Measurements from ENCODE around the gene RNF208.

RNF208 gene

DNA sequence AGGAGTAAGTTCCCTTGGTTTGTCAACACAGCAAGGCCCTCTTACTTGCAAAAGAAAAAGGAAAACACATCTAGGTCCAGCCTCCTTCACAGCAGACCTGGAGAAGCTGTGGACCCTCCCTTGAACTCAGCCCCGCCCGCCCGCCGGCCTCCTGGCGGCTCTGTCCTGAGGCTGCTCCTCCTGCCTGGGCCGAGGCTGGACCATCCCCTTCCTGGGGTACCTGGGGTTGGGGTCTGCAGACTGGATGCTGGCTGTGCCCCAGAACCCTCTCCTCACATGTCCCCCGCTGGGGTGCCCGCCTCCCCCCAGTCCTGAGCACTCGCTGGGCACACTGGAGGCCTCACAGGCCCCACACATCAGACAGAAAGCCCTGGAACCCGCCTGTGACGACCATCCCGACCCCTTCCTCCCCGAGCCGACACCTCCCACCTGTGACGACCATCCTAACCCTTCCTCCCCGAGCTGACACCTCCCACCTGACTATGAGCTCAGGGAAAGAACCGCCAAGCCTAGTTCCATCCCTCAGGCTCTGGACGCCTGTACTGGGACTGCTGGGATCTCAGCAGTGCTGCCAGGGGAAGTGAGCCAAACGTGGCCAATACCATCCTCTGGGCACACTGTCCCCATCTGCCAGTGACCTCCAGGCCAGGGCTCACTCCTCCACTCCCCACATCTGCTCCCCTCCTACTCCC, 43.0 kb downstream of the RNF208 start:
- TF ChIP-seq, protein P1, sequence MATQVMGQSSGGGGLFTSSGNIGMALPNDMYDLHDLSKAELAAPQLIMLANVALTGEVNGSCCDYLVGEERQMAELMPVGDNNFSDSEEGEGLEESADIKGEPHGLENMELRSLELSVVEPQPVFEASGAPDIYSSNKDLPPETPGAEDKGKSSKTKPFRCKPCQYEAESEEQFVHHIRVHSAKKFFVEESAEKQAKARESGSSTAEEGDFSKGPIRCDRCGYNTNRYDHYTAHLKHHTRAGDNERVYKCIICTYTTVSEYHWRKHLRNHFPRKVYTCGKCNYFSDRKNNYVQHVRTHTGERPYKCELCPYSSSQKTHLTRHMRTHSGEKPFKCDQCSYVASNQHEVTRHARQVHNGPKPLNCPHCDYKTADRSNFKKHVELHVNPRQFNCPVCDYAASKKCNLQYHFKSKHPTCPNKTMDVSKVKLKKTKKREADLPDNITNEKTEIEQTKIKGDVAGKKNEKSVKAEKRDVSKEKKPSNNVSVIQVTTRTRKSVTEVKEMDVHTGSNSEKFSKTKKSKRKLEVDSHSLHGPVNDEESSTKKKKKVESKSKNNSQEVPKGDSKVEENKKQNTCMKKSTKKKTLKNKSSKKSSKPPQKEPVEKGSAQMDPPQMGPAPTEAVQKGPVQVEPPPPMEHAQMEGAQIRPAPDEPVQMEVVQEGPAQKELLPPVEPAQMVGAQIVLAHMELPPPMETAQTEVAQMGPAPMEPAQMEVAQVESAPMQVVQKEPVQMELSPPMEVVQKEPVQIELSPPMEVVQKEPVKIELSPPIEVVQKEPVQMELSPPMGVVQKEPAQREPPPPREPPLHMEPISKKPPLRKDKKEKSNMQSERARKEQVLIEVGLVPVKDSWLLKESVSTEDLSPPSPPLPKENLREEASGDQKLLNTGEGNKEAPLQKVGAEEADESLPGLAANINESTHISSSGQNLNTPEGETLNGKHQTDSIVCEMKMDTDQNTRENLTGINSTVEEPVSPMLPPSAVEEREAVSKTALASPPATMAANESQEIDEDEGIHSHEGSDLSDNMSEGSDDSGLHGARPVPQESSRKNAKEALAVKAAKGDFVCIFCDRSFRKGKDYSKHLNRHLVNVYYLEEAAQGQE (IDR thresholded peaks at IDR 0.05; ENCODE audit: low read depth): no peak
- TF ChIP-seq CREB1 (IDR thresholded peaks at IDR 0.05; ENCODE audit: low read depth) (no peak), EP300 (IDR thresholded peaks at IDR 0.05; ENCODE audit: borderline replicate concordance) (no peak), NFIC (IDR thresholded peaks at IDR 0.05) (no peak), FOXM1 (IDR thresholded peaks at IDR 0.05; ENCODE audit: borderline replicate concordance, low read depth) (no peak), TEAD4 (IDR thresholded peaks at IDR 0.05) (no peak)
- TF ChIP-seq, protein P2, sequence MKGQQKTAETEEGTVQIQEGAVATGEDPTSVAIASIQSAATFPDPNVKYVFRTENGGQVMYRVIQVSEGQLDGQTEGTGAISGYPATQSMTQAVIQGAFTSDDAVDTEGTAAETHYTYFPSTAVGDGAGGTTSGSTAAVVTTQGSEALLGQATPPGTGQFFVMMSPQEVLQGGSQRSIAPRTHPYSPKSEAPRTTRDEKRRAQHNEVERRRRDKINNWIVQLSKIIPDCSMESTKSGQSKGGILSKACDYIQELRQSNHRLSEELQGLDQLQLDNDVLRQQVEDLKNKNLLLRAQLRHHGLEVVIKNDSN (IDR thresholded peaks at IDR 0.05): no peak
- TF ChIP-seq, protein P3, sequence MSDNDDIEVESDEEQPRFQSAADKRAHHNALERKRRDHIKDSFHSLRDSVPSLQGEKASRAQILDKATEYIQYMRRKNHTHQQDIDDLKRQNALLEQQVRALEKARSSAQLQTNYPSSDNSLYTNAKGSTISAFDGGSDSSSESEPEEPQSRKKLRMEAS (IDR thresholded peaks at IDR 0.05): no peak

DNA sequence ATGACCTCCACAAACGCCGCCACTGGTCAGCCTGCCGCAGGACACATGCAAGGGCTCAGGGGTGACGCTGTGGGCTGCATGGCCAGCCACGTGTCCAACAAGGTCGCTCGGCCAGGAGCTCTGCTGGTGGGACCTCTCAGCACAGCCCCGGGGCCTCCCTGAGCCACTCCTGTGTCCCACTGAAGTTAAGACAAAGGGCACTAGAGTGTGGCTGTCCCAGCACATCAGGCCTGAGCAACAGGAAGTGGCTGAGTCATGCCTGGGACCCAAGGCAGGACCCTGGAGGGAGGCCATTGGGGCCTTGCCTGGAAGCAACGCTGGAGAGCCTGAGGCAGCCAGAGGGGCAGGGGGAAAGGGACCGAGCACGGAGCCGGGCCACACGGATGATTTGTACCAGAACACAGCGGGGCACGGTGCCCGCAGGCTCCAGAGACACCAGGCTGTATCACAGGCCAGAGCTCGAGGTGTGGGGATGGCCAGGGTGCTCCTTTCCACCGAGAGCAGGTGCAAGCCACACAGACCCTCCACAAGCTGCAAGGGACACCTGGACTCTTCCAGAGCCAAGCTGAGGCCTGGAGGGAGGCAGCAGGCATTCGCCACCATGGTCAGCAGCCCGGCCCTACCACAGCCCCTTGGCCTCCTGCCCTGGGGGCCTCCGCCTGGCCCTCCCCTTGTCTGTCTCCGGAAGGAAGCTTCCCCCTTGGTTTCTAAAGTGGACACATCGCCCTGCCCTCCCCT, 43.7 kb downstream of the RNF208 start:
- TF ChIP-seq TCF12 (IDR thresholded peaks at IDR 0.05; ENCODE audit: low read depth) (no peak), EP300 (IDR thresholded peaks at IDR 0.05; ENCODE audit: borderline replicate concordance) (no peak), NFIC (IDR thresholded peaks at IDR 0.05) (no peak), TEAD4 (IDR thresholded peaks at IDR 0.05) (no peak), RAD21 (IDR thresholded peaks at IDR 0.05; ENCODE audit: low read depth) (no peak), CREB1 (IDR thresholded peaks at IDR 0.05; ENCODE audit: low read depth) (no peak), EGR1 (IDR thresholded peaks at IDR 0.05) (no peak), YY1 (IDR thresholded peaks at IDR 0.05; ENCODE audit: low read depth) (no peak)
- TF ChIP-seq, protein P3 (IDR thresholded peaks at IDR 0.05): no peak
- TF ChIP-seq, protein P1 (IDR thresholded peaks at IDR 0.05; ENCODE audit: low read depth): no peak

DNA sequence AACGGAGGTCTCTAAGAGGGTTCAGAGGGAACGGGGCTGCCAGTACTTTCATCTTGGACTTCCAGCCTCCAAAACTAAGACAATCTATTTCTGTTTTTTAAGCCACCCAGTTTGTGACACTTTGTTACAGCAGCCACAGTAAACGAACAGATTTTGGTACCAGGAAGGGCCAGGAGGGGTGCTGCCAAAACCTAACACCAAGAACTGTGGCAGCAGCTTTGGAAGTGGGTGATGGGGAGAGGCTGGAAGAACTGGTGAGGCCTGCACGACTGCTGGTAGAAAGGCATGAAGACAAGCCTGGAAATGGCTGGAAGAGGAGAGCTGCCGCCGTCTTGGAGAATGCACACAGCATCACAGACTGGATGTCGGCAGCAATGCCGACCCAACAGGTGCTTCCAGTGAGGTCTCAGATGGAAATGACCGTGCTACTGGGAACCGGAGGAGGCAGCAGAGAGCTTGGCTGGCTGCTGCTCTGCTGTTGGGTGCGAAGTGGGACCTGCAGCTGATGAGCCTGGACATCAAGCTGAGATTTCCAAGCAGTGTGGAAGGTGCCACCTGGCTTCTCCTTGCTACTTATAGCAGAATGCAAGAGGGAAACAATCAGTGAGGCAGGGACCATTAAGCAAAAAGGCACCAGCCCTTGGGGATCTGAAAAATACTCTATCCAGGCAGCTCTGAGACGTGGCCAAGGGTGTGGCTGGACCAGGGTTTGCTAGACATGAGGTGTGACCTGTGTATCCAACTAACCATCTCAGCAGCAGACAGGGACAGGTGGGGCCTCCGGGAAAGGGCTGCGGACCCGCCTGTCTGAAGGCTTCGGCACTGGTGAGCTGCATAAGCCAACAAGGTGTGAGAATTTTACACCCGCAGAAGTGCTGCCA, 45.5 kb downstream of the RNF208 start:
- TF ChIP-seq ZBTB7A (IDR thresholded peaks at IDR 0.05; ENCODE audit: low read depth) (no peak), TCF12 (IDR thresholded peaks at IDR 0.05; ENCODE audit: low read depth) (no peak), RAD21 (IDR thresholded peaks at IDR 0.05; ENCODE audit: low read depth) (peak; percentile 41; the same call in 1 of the 2 replicates), EP300 (IDR thresholded peaks at IDR 0.05; ENCODE audit: borderline replicate concordance) (no peak), CEBPB (IDR thresholded peaks at IDR 0.05) (no peak), YY1 (IDR thresholded peaks at IDR 0.05; ENCODE audit: low read depth) (no peak)
- TF ChIP-seq, protein P3 (IDR thresholded peaks at IDR 0.05): no peak

DNA sequence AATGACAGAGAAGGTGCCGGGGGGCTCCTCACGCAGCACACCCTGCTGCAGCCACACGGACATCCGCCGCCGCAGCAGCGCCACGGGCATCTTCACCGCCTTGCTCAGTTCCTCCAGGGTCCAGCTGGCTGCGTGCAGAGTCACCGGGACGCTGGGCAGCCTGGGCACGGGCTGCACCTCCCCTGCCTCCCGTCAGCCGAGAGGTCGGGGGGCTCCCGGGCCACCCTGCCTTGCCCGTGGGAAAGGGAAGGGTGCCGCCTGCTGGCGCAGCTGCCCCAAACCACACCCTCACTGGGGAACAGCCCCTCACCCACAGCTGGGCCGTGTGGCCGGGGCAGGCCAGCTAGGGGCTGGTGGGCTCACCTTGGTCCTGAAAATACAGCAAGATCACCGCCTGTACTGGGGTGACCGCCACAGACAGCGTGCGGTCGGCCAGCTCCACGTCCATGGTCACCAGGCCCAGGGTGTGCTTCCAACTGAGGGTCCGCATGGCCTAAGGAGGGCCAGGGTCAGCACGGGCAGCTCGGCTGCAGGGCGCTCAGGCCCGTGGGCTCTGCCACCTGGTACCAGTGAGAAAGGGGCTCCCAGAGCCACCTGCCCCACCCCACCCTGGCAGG, 46.6 kb downstream of the RNF208 start:
- TF ChIP-seq, protein P3 (IDR thresholded peaks at IDR 0.05): no peak
- no peak for TF ChIP-seq NFIC (IDR thresholded peaks at IDR 0.05)
- TF ChIP-seq EGR1 (IDR thresholded peaks at IDR 0.05): no peak
- TF ChIP-seq TCF12 (IDR thresholded peaks at IDR 0.05; ENCODE audit: low read depth): no peak
- TF ChIP-seq CEBPB (IDR thresholded peaks at IDR 0.05): no peak
- TF ChIP-seq TAF1 (IDR thresholded peaks at IDR 0.05; ENCODE audit: low read depth): no peak
- TF ChIP-seq, protein P1 (IDR thresholded peaks at IDR 0.05; ENCODE audit: low read depth): no peak
- TF ChIP-seq CREB1 (IDR thresholded peaks at IDR 0.05; ENCODE audit: low read depth): no peak
- TF ChIP-seq FOXM1 (IDR thresholded peaks at IDR 0.05; ENCODE audit: borderline replicate concordance, low read depth): no peak
- TF ChIP-seq YY1 (IDR thresholded peaks at IDR 0.05; ENCODE audit: low read depth): no peak
- no peak for TF ChIP-seq TEAD4 (IDR thresholded peaks at IDR 0.05)
- no peak for TF ChIP-seq EP300 (IDR thresholded peaks at IDR 0.05; ENCODE audit: borderline replicate concordance)
- no peak for TF ChIP-seq RAD21 (IDR thresholded peaks at IDR 0.05; ENCODE audit: low read depth)
- no peak for TF ChIP-seq ZBTB7A (IDR thresholded peaks at IDR 0.05; ENCODE audit: low read depth)
- TF ChIP-seq, protein P2 (IDR thresholded peaks at IDR 0.05): no peak
